Mesendoderm (in vitro differentiated cells): Measurements from ENCODE around the gene HAL.

Experiments used
- DNase-seq: peaks from one replicate; pipeline ENCODE4 v3.0.0; 2013
- H2AK5ac ChIP-seq: 2 replicates; pipeline ENCODE4 v1.6.1; 2013; ENCODE audit warnings: low read length, inconsistent platforms
- H2BK120ac ChIP-seq: 2 replicates; pipeline ENCODE4 v1.6.1; 2013; ENCODE audit warnings: low read depth, mild to moderate bottlenecking, low read length, moderate library complexity, mixed read lengths
- H2BK15ac ChIP-seq: replicated peaks from 2 replicates; pipeline ENCODE4 v1.6.1; 2013; ENCODE audit warnings: low read depth, mild to moderate bottlenecking, moderate library complexity
- H2BK5ac ChIP-seq: 2 replicates; pipeline ENCODE4 v1.6.1; 2013; ENCODE audit warnings: low read length, inconsistent platforms
- H3K18ac ChIP-seq: 2 replicates; pipeline ENCODE4 v1.6.1; 2013; ENCODE audit warnings: mild to moderate bottlenecking, low read length, mixed read lengths
- H3K23ac ChIP-seq: one replicate; pipeline ENCODE4 v1.6.1; 2013; ENCODE audit warnings: low read length
- H3K27ac ChIP-seq: 2 replicates; pipeline ENCODE4 v1.5.1; 2013; ENCODE audit warnings: low read depth, mild to moderate bottlenecking, inconsistent platforms, low read length, moderate library complexity
- H3K27me3 ChIP-seq: 2 replicates; pipeline ENCODE4 v1.6.1; 2013; ENCODE audit warnings: low read length, control low read depth, mild to moderate bottlenecking, inconsistent platforms; ENCODE audit not compliant: insufficient read depth, poor library complexity
- H3K36me3 ChIP-seq: 2 replicates; pipeline ENCODE4 v1.6.1; 2013; ENCODE audit warnings: low read length, inconsistent platforms; ENCODE audit not compliant: control insufficient read depth, insufficient read depth
- H3K4ac ChIP-seq: one replicate; pipeline ENCODE4 v1.6.1; 2013; ENCODE audit warnings: low read depth, mild to moderate bottlenecking, low read length, moderate library complexity
- H3K4me1 ChIP-seq: 2 replicates; pipeline ENCODE4 v1.6.1; 2013; ENCODE audit warnings: low read depth, low read length, inconsistent platforms; ENCODE audit not compliant: control insufficient read depth
- H3K4me2 ChIP-seq: 2 replicates; pipeline ENCODE4 v1.6.1; 2013; ENCODE audit warnings: low read length
- H3K4me3 ChIP-seq: 2 replicates; pipeline ENCODE4 v1.5.1; 2013; ENCODE audit warnings: mild to moderate bottlenecking, low read length
- H3K56ac ChIP-seq: one replicate; pipeline ENCODE4 v1.6.1; 2013; ENCODE audit warnings: low read length
- H3K79me1 ChIP-seq: 2 replicates; pipeline ENCODE4 v1.6.1; 2013; ENCODE audit warnings: low read length, inconsistent platforms
- H3K79me2 ChIP-seq: 2 replicates; pipeline ENCODE4 v1.6.1; 2013; ENCODE audit warnings: mild to moderate bottlenecking, low read length; ENCODE audit not compliant: control insufficient read depth, insufficient read depth
- H3K9ac ChIP-seq: 2 replicates; pipeline ENCODE4 v1.6.1; 2013; ENCODE audit warnings: low read length, inconsistent platforms
- H4K5ac ChIP-seq: one replicate; pipeline ENCODE4 v1.6.1; 2013; ENCODE audit warnings: low read length
- H4K8ac ChIP-seq: one replicate; pipeline ENCODE4 v1.6.1; 2013; ENCODE audit warnings: low read depth, mild to moderate bottlenecking, control low read depth, low read length, moderate library complexity
- WGBS: extraction: QIAGEN DNeasy Blood & Tissue Kit; methylation state at CpG from one replicate; pipeline ENCODE4 v1.1.7; 2013; ENCODE audit warnings: low lambda C conversion rate, missing lambda C conversion rate; ENCODE audit not compliant: insufficient coverage; ENCODE audit errors: extremely low coverage; 5-methylcytosine and 5-hydroxymethylcytosine counted together

Gene HAL

GRCh38 chr12:95986635-95987570 lies 9.2 kb downstream of the HAL start:
- Histone ChIP-seq H2BK120ac (no peak overlapping the region), H3K79me1 (no peaks in the 10 kb centered on the region), H3K4me2 (no peak overlapping the region), H3K27me3 (no peaks in the 10 kb centered on the region), H3K4me3 (no peak overlapping the region), H3K18ac (no peak overlapping the region), H4K8ac (no peak overlapping the region), H4K5ac (no peak overlapping the region), H3K9ac (no peak overlapping the region), H3K79me2 (no peaks in the 10 kb centered on the region), H2AK5ac (no peak overlapping the region), H3K56ac (no peak overlapping the region), H3K23ac (no peak overlapping the region), H2BK5ac (no peak overlapping the region), H2BK15ac (no peak overlapping the region), H3K36me3 (no peaks in the 10 kb centered on the region), H3K27ac (no peak overlapping the region), H3K4me1 (no peaks in the 10 kb centered on the region), H3K4ac (no peak overlapping the region)
- DNase-seq: no peak
- no CpG with 5 or more reads among the region's 14 CpGs for WGBS

GRCh38 chr12:95984682-95985081 lies 11.5 kb downstream of the HAL start:
- Histone ChIP-seq H3K9ac (no peak overlapping the region), H3K79me1 (no peaks in the 10 kb centered on the region), H2AK5ac (no peak overlapping the region), H3K36me3 (no peaks in the 10 kb centered on the region), H2BK5ac (no peak overlapping the region), H2BK120ac (no peak overlapping the region), H3K4me1 (no peaks in the 10 kb centered on the region), H3K4ac (no peak overlapping the region), H3K27ac (no peak overlapping the region), H3K27me3 (no peaks in the 10 kb centered on the region), H3K4me3 (no peak overlapping the region), H3K23ac (no peak overlapping the region), H3K18ac (no peak overlapping the region), H2BK15ac (no peak overlapping the region), H3K56ac (no peak overlapping the region), H4K5ac (no peak overlapping the region), H4K8ac (no peak overlapping the region), H3K4me2 (no peak overlapping the region), H3K79me2 (no peaks in the 10 kb centered on the region)
- no CpG with 5 or more reads among the region's 1 CpG for WGBS
- DNase-seq: no peak

GRCh38 chr12:95982602-95983001 lies 13.5 kb downstream of the HAL start:
- H3K27me3 ChIP-seq: no peaks in the 10 kb centered on the region
- H3K4ac ChIP-seq: no peak overlapping the region
- H3K4me2 ChIP-seq: no peak overlapping the region
- H3K56ac ChIP-seq: no peak overlapping the region
- H3K27ac ChIP-seq: no peak overlapping the region
- H2BK5ac ChIP-seq: no peak overlapping the region
- no peak overlapping the region for H2BK15ac ChIP-seq
- no peak overlapping the region for H3K9ac ChIP-seq
- no peak overlapping the region for H4K5ac ChIP-seq
- no peak overlapping the region for H4K8ac ChIP-seq
- WGBS: no CpG with 5 or more reads among the region's 1 CpG
- no peak for DNase-seq
- H3K23ac ChIP-seq: no peak overlapping the region
- H2BK120ac ChIP-seq: no peak overlapping the region
- H3K4me1 ChIP-seq: no peaks in the 10 kb centered on the region
- H3K36me3 ChIP-seq: no peaks in the 10 kb centered on the region
- no peak overlapping the region for H3K18ac ChIP-seq
- H3K4me3 ChIP-seq: no peak overlapping the region
- H3K79me1 ChIP-seq: no peaks in the 10 kb centered on the region
- H2AK5ac ChIP-seq: no peak overlapping the region
- no peaks in the 10 kb centered on the region for H3K79me2 ChIP-seq

- Histone ChIP-seq H2BK120ac (no peak overlapping the region), H2BK5ac (no peak overlapping the region), H3K79me2 (no peaks in the 10 kb centered on the region), H3K4ac (no peak overlapping the region), H3K27ac (no peak overlapping the region), H4K8ac (no peak overlapping the region), H3K4me1 (no peaks in the 10 kb centered on the region), H3K56ac (no peak overlapping the region), H3K18ac (no peak overlapping the region), H3K9ac (no peak overlapping the region), H3K79me1 (no peaks in the 10 kb centered on the region), H3K4me3 (no peak overlapping the region), H3K27me3 (no peaks in the 10 kb centered on the region), H2AK5ac (no peak overlapping the region), H2BK15ac (no peak overlapping the region), H3K4me2 (no peak overlapping the region), H3K23ac (no peak overlapping the region), H4K5ac (no peak overlapping the region), H3K36me3 (no peaks in the 10 kb centered on the region)
- DNase-seq: no peak
- WGBS: no CpG with 5 or more reads among the region's 5 CpGs
These were observed 15.7 kb downstream of the HAL start for GRCh38 chr12:95980437-95980836.

GRCh38 chr12:95978774-95979173 lies 17.4 kb downstream of the HAL start:
- H3K27me3 ChIP-seq: no peaks in the 10 kb centered on the region
- H3K9ac ChIP-seq: no peak overlapping the region
- no peak overlapping the region for H2BK120ac ChIP-seq
- H2AK5ac ChIP-seq: no peak overlapping the region
- H3K4me3 ChIP-seq: no peak overlapping the region
- DNase-seq: no peak
- H2BK5ac ChIP-seq: no peak overlapping the region
- H3K79me1 ChIP-seq: no peaks in the 10 kb centered on the region
- no peak overlapping the region for H4K5ac ChIP-seq
- no peak overlapping the region for H2BK15ac ChIP-seq
- WGBS: no CpG with 5 or more reads among the region's 3 CpGs
- no peak overlapping the region for H3K4me2 ChIP-seq
- H3K27ac ChIP-seq: no peak overlapping the region
- H3K79me2 ChIP-seq: no peaks in the 10 kb centered on the region
- no peak overlapping the region for H3K23ac ChIP-seq
- H3K56ac ChIP-seq: no peak overlapping the region
- H3K36me3 ChIP-seq: no peaks in the 10 kb centered on the region
- H4K8ac ChIP-seq: no peak overlapping the region
- no peaks in the 10 kb centered on the region for H3K4me1 ChIP-seq
- H3K18ac ChIP-seq: no peak overlapping the region
- no peak overlapping the region for H3K4ac ChIP-seq

GRCh38 chr12:95978351-95978750 lies 17.8 kb downstream of the HAL start:
- Histone ChIP-seq H2AK5ac (no peak overlapping the region), H2BK120ac (no peak overlapping the region), H3K4ac (no peak overlapping the region), H3K4me3 (no peak overlapping the region), H4K5ac (no peak overlapping the region), H4K8ac (no peak overlapping the region), H3K56ac (no peak overlapping the region), H3K79me2 (no peaks in the 10 kb centered on the region), H3K36me3 (no peaks in the 10 kb centered on the region), H2BK15ac (no peak overlapping the region), H3K4me1 (no peaks in the 10 kb centered on the region), H3K23ac (no peak overlapping the region), H2BK5ac (no peak overlapping the region), H3K9ac (no peak overlapping the region), H3K18ac (no peak overlapping the region), H3K79me1 (no peaks in the 10 kb centered on the region), H3K4me2 (no peak overlapping the region), H3K27me3 (no peaks in the 10 kb centered on the region), H3K27ac (no peak overlapping the region)
- WGBS: no CpG with 5 or more reads among the region's 5 CpGs
- no peak for DNase-seq
